ENCODE results near the gene TDRD12.

The TDRD12 gene

DNA sequence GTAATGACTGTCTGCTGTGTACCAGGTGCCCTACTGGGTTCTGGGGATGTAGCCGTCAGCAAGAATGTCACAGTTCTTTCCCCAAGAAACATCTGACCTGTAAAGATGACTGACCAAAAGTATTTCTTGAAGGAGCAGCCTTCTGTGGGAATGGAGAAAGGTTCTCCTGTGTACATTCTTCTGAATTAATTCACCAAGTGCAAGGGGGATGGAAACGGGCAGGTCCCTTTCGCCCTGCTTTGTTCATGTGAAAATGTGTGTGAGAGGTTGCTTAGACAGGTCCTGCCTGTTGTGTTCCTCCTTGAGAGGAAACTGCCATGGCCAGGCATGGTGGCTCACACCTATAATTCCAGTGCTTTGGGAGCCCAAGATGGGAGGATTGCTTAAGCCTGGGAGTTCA lies 93.0 kb downstream of the TDRD12 start:
- TF ChIP-seq, protein P1, sequence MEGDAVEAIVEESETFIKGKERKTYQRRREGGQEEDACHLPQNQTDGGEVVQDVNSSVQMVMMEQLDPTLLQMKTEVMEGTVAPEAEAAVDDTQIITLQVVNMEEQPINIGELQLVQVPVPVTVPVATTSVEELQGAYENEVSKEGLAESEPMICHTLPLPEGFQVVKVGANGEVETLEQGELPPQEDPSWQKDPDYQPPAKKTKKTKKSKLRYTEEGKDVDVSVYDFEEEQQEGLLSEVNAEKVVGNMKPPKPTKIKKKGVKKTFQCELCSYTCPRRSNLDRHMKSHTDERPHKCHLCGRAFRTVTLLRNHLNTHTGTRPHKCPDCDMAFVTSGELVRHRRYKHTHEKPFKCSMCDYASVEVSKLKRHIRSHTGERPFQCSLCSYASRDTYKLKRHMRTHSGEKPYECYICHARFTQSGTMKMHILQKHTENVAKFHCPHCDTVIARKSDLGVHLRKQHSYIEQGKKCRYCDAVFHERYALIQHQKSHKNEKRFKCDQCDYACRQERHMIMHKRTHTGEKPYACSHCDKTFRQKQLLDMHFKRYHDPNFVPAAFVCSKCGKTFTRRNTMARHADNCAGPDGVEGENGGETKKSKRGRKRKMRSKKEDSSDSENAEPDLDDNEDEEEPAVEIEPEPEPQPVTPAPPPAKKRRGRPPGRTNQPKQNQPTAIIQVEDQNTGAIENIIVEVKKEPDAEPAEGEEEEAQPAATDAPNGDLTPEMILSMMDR (IDR thresholded peaks at IDR 0.05; ENCODE audit: insufficient read depth, missing control alignments): no peak
- FAIRE-seq: no peak
- DNase-seq (ENCODE audit: insufficient read length, low spot score): no peak

DNA sequence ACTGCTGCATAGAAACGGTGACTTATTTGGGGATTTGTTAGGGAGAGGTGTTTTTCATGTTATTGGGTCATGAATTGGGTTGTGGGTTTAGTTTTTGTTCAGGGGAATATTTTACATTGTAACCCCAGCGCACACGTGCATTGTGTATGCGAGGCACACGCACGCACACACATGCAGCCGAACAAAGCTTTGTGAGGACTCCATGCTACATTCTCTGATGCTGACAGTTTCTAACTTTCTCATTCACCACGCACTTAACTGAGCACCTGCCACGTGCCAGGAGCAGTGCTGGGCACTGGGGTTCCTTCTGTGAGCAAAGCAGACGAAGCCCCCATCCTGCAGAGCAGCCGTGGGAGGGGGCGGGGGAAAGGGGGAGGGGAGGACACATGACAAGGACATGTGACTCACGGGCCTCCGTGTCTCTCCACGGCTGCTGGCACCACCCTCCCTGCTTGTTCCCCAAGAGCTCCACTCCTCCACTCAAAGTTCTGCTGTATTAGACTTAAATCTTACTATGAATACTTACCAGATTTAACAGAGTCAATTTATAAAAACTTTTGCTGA lies 94.4 kb downstream of the TDRD12 start:
- no peak for FAIRE-seq
- TF ChIP-seq, protein P1 (IDR thresholded peaks at IDR 0.05; ENCODE audit: insufficient read depth, missing control alignments): no peak
- no peak for DNase-seq (ENCODE audit: insufficient read length, low spot score)

DNA sequence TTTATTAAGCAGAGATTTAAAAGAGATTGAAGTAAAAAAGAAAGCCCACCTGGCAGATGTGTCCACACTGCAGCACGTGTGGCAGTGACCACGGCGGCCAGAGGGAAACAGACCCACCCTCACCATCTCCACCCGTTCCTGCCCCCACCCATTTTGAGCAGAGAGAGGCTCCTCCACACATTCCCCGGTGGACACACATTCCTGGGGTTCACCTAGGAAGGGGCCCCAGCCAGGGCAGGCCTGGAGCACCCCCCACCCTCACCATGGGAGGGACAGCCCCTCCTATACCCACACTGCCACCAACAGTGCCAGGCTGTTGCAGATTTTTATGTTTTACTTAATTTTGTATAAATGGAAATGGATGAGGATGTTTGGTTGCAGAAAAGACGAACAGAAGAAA lies 95.1 kb downstream of the TDRD12 start:
- FAIRE-seq (no peak), DNase-seq (ENCODE audit: insufficient read length, low spot score) (no peak)
- TF ChIP-seq, protein P1 (IDR thresholded peaks at IDR 0.05; ENCODE audit: insufficient read depth, missing control alignments): no peak

DNA sequence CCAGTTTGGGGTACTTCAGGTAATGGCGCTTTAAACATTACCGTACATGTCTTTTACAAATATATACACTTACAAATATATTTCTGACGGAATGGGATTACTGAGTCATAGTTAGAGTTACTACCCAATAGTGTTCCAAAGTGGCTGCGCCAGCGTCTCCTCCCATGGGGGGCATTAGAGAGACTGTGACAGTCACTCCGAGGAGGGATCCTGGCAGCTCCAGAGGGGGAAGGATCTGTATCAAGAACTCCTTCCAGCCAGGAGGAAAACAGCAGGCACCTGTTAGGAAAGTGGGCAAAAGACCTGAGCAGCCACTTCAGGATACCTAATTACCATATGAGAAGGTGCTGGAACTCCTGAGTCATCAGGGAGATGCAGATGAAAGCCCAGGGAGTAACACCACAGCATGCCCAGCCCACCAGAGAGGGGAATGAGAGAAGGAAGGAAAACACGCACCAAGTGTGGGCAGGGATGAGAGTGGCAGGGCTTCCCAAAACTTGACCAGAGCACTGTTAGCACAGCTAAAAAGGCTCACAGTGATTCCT lies 97.1 kb downstream of the TDRD12 start:
- TF ChIP-seq, protein P1 (IDR thresholded peaks at IDR 0.05; ENCODE audit: insufficient read depth, missing control alignments): no peak
- no peak for FAIRE-seq
- no peak for DNase-seq (ENCODE audit: insufficient read length, low spot score)

DNA sequence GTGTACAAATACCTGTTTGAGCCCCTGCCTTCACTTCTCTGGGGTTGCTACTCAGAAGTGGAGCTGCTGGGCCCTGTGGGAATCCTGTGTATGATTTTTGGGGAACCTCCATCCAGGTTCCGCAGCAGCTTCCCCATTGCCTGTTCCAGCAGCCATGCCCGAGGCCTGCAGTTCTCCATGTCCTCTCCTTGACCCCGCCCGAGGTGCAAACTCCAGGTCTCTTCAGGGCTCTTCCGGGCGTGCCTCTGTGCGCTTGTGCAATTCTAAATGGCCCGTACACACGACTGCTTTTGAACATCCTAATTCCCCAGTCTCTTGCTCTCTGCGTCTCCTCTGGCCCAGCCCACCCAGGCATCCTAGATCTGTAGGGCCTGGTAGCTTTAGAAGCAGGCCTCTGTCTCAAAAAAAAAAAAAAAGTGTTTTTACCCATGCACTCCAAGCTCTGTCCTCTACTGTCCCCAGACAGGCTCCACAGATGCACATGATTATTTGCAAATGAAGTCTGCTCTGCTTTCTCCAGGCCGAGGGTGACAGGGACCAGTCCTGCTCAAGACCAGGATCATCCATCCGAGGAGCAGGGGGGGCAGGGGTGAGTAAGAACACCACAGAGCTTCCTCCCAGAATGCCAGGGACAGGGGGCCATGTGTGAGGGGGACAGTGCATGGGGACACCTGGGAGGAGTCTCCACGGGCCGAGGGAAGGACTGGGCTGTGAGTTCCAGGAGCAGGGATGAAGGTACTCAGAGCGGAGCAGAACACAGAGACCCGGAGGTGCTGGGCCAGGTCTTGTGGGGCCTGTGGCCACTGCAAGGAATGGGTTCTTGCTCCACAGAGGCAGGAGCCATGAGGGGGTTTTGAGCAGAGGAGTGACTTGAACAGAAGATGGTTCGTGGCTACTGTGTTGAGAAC lies 98.3 kb downstream of the TDRD12 start:
- no peak for FAIRE-seq
- TF ChIP-seq, protein P1 (IDR thresholded peaks at IDR 0.05; ENCODE audit: insufficient read depth, missing control alignments): no peak
- DNase-seq (ENCODE audit: insufficient read length, low spot score): no peak

DNA sequence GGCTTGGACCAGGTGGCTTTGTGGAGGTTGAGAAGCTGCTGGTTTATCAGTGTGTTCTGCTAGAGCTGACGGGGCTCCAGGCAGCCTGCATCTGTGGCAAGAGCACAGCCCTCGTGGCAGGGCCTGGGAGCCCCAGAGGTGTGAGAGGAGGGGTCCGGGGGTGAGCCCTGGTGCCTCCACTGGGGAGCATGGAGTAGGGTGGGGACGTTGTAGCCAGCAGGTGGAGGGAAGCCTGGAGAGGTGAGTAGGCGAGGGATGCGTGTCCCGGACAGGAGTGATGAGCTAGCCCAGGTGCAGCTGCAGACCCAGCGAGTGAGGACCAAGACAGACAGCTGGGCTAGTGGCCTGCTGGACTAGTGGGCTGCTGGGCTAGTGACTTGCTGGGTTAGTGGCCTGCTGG lies 99.0 kb downstream of the TDRD12 start:
- FAIRE-seq (no peak), DNase-seq (ENCODE audit: insufficient read length, low spot score) (no peak)
- TF ChIP-seq, protein P1 (IDR thresholded peaks at IDR 0.05; ENCODE audit: insufficient read depth, missing control alignments): no peak

Measured in D721Med (cell line).